T-helper 1 cell (primary cell): Measurements from ENCODE around the gene RGMA.

Source experiments
- DNase-seq, 5 donors: peaks; one replicate each; pipeline ENCODE4 v3.0.0-alpha.2; 2012 to 2020
- total RNA-seq, 4 donors: gene quantifications; one replicate each; lab custom pipeline; 2026; lab: John Stamatoyannopoulos, UW

The RGMA gene, protein sequence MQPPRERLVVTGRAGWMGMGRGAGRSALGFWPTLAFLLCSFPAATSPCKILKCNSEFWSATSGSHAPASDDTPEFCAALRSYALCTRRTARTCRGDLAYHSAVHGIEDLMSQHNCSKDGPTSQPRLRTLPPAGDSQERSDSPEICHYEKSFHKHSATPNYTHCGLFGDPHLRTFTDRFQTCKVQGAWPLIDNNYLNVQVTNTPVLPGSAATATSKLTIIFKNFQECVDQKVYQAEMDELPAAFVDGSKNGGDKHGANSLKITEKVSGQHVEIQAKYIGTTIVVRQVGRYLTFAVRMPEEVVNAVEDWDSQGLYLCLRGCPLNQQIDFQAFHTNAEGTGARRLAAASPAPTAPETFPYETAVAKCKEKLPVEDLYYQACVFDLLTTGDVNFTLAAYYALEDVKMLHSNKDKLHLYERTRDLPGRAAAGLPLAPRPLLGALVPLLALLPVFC
- 0 reads per million in 4 donors for total RNA-seq

DNA sequence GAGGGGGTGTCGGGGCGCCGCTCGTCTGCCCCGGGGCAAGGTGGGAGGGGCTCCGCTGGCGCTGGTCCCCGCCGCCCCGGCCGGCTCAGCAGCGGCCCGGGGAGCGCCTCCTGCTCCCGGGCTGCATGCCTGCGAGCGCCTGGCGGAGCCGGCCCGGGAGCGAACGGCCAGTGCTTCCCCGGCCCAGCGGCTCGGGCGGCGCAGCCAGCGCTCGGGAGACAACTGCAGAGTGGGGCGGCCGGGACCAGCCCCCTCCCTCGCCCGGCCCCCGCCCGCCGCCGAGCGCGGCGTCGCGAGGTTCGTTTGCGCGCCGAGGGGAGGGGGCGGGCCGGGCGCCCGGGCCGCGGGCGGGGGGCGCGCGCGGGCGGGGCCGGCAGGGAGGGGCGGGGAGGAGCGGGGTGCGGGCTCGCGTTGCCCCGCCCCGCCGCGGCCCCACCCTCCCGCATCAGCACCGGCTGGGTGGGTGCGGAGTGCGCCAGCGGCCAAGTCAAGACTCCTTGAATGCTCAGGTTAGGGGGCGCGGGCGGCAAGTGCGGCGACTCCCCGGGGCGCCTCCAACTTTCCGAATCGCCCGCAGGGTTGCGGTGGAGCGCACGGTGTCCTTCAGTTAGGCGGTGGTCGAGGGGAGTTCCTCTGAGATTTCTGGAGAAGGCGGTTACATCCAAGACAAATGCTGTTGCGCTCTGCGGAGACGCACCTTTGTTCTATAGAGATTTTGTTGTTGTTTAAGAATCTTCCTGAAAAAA is at the start of gene RGMA:
RGMA (minus strand) TSS at position 231 of the 746 bp plus-strand sequence. CDS start 279 bp downstream, outside the sequence.
- DNase-seq: no peak

DNA sequence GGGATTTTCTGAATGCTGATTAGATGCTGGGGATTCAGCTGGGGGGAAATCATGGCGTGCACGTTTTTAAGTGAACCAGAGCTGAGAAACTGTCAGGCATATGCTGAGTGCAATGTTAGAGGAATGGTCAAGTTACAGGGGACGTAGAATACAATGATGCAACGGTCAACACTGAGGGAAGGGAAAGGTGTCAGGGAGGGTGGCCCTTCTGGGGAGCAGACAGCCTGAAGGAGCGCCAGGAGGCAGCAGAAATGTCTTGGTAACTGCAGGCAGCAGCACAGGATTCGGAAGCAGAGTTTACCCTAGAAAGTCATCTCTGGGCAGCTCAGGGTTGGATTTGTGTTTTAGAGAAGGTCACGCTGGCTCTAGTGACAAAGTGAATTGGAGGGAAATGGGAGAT is 47.6 kb upstream of the RGMA start:
- no peak for DNase-seq

DNA sequence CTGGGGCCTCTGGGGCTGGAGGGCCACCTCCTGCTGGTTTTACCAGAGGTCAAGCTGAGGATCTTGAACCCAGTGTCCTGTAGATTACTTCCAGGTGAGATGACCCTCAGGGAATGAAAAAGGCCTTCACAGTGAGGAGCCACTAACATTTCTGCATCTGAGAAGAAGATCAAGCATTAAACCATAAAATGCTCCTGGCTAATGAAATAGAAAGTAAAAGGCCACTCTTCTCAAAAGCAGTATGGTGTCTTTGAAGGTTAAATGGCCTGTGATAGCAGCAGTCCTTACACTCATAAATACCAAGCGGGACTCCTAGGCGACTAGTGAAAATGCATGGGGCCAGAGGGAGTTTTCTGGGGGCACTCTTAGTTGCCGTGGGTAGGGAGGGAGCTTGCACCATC is 47.0 kb upstream of the RGMA start:
- no peak for DNase-seq

DNA sequence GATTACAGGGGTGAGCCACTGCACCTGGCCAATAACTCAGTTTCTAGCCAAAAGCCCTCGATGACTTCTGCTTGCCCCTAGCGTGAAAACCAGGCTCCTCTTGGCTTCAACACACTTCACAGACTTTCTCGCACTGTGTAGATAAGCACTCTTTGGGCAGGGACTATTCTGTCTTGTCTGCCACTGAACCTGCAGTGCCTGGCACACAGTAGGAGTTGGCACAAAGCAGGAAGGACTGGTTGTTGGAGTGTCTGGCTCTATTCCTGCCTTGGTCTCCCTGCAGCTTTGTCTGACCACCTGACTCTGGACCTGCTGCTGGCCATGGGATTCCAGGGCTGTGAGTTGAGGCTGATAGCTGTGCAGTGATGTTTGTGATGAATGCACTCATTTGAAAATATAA is 46.4 kb upstream of the RGMA start:
- DNase-seq: no peak

DNA sequence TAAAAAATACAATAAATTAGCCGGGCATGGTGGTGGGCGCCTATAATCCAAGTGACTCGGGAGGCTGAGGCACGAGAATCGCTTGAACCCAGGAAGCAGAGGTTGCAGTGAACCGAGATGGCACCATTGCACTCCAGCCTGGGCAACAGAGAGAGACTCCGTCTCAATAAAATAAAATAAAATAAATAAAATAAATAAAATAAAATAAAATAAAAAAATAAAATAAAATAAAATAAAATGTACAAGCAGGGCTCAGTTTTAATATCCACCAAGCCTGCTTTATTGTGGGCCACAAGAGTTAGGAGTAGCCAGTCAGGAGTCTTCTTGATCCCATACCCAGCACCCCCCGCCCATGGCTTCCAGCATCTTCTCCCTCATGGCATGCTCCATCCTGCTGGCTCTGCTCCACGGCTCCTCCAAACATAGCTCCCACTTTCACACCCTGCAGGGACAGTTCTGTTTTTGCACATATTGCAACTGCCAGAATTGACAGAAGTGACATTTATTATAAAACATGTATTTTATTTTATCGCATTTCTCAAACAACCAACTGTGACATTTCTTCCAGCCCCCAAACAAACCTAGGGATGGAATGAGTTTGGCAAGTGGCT is 42.6 kb upstream of the RGMA start:
- no peak for DNase-seq

DNA sequence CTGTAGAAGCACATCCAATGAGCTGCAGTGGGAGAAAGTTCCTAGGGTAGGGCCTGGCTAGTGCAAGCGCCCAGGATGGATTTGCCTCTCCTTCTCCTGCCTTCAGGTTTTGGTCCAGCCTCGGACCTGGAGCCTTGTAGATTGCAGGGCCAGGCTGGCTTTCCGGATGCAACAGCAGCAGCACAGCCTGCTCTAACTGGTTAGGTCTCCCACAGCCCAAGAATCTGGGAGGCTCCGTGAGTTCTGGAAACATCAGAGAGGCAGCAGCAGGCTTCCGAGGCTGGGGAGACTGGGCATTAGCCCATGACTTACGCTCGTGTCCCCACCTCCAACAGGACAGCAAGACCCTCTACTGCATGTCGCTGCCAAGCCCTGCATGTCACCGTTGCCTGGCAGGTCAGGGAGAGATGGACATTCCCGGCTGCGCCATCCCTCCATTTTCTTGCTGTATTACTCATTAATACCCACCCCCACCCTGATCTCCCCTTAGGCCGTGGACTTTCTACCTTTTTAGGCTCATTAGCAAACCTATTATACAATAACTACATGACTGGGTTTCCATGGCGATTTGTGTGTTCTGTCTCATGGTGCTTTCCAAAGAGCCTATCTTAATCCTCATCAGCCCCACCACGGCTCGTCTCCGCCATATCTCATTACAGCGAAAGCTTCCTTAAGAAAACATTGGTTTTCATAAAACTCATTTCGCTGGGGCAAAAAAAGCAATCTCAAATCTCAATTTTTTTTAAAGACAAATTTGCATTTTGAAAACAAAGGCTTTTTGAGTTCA is 40.9 kb upstream of the RGMA start:
- DNase-seq: no peak

DNA sequence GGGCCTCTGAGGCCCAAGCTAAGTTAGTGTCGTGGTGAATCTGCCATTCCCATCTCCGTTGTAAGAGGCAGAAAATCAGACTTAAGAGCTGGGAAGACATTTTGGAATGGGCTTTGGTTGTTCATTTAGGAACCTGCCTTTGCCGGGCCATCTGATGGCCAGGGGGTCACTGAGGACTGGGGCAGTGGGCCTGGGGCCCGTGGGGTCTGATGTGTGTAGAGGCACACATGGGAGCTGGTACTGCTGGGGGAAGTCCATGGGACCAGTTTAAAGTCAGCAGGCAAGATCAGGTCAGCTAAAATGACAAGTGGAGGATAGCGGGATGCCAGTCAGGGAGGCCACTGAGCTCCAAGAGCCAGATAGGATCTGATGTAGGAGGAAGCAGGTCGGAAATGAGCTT is 38.3 kb upstream of the RGMA start:
- no peak for DNase-seq

DNA sequence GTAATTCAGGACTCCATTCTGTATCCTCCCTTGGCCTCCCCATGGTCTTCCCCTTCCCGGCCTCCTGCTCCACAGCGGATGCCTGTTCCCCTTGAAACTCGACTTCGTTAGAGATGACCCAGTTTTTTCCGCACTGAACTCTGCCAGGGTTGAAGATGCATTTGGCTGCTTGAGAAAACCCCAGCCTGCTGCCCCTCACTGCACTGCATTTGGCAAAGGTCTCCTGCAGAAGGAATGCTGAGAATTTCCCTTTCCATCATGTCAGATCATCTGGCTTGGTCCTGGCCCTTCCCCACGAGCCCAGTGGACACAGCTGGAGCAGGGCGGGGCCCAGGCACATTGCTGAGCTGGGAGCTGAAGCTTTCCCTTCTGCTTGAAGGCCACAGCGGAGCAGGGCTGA is 37.6 kb upstream of the RGMA start:
- DNase-seq: no peak

DNA sequence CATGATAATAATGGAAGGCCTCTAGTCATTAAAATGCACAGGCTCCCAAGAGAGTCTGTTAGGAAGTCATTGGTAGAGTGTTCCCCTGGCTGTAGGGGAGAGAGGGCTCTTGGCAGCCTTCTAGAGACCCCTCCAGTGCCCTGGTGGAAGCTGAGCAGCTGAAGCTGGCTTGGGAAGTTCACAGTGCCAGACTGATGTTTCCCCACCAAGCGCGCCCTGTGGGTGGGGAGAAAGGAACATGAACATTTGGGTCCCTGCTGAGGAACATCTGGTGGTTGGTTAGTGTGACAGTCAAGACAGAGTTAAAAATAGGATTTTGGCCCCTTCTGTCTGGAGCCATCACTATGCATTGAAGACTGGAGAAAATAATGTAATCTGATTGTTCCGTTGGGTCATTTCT is 37.1 kb upstream of the RGMA start:
- no peak for DNase-seq

DNA sequence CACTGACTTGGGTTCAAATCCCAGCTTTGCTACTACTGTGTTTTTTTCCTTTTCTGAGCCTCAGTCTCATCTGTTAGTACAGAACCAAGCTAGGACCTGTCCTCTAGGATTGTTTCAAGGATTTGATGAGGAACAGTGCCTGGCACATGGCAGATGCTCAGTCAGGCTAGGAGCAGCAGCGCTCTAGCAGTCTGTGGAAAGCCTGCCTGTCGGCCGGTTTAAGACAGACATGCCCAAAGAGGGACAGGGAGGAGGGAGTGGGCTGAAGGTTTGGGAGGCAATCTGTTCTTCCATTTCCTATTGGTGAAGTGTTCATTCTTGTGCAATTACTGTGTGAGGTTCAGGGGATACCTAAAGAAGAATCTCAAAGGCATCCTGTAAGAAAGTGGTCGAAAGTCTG is 35.1 kb upstream of the RGMA start:
- no peak for DNase-seq

DNA sequence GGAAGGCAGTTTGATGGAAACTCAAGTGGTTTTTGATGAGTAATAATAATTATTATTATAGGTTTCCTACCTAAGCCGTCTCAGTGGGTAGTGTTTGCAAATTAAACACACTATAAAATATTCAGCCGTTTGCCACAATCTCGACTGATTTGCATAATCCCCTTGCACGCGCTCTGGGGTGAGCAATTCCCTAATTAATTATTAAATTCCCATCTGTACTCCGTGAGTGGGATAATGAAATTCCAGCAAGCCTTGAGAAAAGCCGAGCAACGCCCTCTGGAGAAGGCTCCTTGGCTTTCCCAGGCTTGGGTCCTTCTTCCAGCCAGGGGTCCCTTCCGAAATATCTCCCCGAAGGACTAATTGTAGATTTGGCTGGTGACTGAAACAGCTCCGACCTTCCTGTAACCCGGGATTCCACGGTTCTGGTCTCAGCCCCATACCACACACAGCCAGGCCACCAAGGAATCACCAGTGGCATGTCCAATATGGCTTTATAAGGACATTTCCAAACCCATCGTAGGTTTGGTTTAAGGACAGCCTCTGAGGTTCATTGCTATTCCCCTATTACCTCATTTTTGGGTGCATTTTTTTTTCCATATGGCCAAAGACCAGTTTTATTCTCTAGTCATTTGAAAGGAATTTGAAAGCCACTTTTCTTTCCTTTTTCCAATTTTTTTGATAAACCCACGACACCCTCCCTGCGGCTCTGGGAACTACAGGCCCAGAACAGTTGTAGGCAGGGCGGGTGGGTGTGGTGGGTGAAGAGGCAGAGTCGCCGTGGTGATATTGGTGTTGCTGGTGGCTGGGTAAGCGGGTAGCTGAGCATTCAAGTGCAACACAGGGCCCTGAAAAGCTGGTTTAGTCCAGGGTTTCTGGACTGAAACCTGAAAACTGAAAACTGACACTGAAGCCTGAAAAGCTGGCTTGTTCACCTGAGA is 33.2 kb upstream of the RGMA start:
- no peak for DNase-seq

DNA sequence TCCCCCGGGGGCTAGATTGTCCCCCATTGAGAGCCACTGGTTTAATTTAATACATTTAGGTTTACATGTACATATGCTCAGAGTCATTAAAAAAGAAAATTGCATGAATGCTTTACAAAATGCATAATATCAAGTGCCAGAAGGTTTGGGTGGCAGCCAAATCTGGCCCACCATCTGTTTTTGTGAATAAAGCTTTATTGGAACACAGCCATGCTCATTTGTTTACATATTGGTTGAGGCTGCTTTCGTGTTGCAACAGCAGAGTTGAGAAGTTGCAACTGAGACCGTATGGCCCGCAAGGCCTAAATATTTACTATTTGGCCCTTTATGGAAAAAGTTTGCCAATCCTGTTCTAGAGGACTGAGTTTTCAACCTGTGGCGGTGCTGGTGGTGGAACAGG is 32.1 kb upstream of the RGMA start:
- DNase-seq: no peak

DNA sequence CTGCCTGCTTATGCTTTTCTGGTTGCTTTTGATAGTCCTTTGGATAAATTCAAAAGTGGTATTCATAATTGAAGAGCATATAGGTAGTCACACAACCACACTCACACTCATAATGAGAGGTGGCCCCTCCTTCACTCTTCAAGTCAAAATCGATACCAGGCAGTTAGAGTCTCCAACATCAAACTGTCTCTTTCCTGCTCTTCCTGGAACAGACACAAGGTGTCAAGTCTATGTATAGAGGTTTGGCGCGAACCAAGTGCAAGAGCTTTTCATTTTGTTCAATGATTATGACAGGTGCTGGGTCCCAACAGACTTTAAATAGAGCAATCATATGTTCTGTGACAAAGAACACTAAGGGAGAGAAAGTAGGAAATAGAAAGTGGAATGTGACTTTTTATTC is 29.9 kb upstream of the RGMA start:
- DNase-seq: peak in 1 of 5 donors; percentile 80

DNA sequence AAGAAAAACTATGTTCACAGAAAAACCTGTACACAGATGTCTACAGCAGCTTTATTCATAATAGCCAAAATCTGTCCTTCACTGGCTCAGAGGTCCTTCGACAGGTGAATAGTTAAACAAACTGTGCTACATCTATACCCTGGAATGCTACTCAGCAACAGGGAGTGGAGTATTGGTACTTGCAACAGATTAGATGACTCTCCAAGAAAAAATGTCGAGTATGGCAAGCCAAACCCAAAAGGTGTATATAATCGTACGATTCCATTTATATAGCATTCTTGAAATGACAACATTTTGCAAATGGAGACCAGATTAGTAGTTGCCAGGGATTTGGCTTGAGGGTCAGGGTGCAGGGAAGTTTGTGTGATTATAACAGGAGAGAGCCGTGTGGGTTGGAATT is 22.4 kb upstream of the RGMA start:
- DNase-seq: no peak

DNA sequence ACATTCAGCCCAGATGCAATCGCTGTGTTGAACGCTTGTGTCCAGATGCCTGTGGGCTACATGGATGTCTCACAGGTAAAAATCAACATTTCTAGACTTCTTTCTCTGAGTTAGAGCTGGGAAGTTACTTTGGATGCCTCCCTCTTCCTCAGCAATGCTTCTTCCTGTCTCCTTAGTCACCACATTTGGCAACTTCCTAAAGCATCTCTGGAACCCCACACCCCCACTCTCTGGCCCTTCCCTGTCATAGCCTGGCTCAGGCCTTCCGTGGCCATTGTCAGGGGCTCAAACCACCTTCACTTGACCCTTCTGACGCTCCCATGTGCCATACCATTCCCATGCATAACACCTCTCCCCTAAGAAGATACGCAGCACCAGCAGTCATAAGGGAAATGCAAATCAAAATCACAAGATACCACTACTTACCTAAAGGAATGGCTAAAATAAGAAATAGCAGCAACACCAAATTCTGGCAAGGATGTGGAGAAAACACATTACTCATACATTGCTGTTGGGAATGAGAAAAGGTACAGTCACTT is 21.6 kb upstream of the RGMA start:
- no peak for DNase-seq

DNA sequence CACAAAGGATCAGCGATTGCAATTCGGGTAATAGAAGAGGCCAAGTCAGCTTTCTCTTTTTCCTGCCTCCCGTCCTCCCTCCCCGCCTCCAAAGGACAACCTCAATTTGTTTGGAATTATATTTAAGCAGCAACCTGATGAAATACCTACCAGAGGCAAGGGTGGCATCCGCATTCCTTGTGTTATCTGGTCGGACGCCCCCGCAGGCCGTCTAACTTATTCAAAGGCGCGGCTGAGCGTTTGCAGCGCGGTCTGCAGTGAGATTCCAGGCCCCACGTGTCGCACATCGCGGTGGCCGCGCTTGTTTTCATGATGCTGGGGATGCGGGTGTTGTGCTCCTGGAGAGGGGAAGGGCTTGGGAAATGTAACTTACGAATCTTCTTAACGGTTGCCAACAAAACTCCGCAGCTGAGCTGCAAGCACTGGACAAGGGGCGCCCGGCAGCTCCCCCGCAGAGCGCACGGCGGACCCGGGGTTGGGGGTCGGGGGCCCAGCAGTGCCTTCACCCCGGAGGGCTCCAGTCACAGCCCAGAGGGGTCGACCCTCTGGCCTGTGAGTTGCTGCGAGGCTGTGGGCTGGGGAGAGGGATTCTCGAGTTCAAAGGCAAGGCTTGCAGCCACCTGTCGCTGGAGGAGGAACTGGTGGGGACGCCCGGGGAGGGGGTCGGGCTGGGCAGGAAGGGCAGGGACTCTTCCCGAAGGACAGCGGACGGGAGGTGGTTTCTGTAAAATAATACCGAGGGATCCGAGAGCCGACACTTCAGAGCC is 20.5 kb upstream of the RGMA start:
- DNase-seq: no peak

DNA sequence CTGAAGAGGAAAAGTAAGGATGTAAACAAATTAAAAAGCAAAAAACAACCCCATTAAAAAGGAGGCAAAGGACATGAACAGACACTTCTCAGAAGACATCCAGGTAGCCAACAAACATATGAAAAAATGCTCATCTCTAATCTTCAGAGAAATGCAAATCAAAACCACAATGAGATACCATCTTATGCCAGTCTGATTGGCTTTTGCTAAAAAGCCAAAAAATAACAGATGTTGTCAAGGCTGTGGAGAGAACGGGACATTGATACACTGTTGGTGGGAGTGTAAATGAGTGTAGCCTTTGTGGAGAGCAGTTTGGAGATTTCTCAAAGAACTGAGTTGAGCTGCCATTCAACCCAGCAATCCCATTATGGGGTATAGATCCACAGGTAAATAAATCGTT is 18.6 kb upstream of the RGMA start:
- DNase-seq: no peak

DNA sequence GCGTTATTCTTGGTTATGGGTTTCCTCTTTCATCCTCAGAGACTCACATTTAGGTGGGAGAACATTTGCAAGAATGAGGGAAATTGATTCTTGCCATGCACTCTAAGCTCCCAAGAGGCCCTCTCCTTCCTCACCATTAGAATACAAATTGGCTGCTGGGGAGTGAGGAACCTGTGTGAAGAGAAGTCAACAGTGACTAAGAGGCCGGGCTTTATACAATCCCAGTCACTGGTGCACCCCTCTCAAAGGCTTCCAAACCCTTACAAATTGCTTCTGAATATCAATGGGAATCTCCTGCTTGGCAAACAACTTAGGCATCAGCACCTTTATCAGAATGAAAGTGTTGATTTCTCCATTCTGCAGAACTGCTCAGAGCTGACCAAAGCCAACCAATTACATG is 16.5 kb upstream of the RGMA start:
- no peak for DNase-seq

DNA sequence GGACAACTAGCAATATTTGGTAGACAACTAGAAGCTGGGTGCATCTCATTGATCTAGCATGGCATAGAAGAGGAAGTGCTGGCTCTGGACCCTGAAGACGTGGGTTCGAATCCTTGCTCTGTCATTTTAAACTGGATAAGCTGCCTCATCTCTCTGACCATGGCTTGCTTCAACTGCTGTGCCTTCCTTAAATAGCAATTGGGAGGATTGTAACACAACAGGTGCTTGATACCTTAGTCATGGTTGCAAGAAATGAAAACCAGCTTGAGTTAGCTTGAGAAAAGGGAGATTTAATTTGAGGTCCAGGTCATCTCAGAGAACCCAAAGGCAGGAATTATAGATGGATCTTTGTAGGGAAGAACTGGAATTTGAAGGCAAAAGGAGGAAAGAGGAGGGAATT is 14.8 kb upstream of the RGMA start:
- DNase-seq: no peak

DNA sequence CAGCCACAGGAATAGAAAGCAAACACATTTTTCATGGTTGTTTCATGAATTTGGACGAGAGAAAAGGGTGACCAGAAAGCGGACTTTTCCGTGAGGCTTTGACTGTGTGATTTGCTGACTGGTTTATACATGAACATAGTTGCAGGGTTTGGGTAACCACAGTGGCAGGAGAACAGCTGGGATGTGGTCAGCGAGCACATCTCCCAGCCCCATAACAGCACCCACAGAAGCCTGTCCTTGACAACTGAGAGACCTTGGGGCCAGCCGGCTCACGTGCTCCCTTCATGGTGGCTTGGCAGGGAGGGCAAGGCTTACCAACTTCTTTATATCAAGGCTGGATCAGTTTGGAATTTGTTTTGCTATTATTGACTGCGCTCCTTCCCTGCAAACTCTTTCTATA is 13.2 kb upstream of the RGMA start:
- DNase-seq: no peak

DNA sequence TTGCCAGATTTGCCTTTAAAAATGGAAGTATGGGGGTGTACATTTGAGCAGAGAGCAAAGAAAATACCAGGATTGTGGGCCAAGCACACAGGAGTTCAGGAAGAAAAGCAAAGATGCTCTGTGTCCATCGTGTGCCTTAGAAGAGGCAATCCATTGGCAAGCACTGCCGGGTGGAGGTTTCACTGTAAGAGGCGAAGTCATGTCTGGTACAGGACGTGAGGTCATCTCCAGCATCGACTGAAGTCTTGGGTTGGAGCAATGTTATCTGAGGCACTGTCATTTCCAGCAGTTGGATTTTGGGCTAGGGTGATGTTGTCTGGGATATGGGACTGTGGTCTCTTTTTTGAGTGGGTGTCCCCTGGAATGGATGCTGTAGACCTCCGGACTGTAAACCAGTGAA is 4.8 kb upstream of the RGMA start:
- no peak for DNase-seq
